Activated naive CD4-positive, alpha-beta T cell treated with anti-CD3 and anti-CD28 coated beads, Interleukin-2, amount 50 U/mL, for 24 hours (primary cell): Measurements from ENCODE around the gene DESI1.
A peak's percentile ranks its signal among the peaks of the same experiment; 100 is the strongest.
"Not testable (repeated sequence)": the region's sequence is repeated elsewhere in the genome, so short reads cannot be mapped to it uniquely, and the experiment has no call there.

ENCODE experiments used
- H3K27ac Mint-ChIP-seq: one replicate; pipeline ENCODE4 v1.8.0; 2021; ENCODE audit warnings: mild to moderate bottlenecking, mixed read lengths
- H3K27me3 Mint-ChIP-seq: one replicate; pipeline ENCODE4 v1.8.0; 2021; ENCODE audit warnings: mixed read lengths
- H3K36me3 Mint-ChIP-seq: one replicate; pipeline ENCODE4 v1.8.0; 2021; ENCODE audit warnings: mixed read lengths
- H3K4me1 Mint-ChIP-seq: one replicate; pipeline ENCODE4 v1.8.0; 2021; ENCODE audit warnings: mixed read lengths
- H3K4me3 Mint-ChIP-seq: one replicate; pipeline ENCODE4 v1.8.0; 2021; ENCODE audit warnings: mild to moderate bottlenecking, mixed read lengths
- H3K9me3 Mint-ChIP-seq: one replicate; pipeline ENCODE4 v1.8.0; 2021; ENCODE audit warnings: mixed read lengths

Gene DESI1

DNA sequence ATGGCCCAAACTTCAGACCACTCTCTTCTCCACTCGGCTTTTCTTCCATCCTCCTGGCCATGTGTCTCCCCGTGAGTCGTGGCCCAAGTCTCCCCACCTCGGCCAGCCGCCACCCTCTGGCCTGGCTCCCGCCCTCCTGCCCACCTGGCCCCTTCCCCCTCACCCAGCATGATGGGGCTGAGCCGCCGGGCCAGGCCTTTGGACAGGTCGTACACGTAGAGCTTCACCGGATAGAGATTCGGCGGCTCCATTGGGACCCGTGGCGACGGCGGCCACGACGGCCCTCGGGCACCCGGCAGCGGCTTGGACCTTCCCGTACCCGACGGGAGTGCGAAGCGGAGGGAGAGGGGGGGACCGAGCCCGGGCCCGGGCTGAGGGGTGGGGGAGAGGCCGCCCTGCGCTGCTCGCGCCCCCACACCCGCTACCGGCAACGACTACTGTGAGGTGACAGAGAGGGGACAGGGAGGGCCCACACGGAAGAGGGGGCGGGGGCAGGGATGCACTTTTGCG, at the start of gene DESI1:
Gene DESI1 (minus strand): TSS at position 455 of the 510 bp plus-strand sequence. CDS start 204 bp downstream, at position 251.
- Mint-ChIP-seq H3K36me3 (peaks cover 20% of the 10 kb centered on the region), H3K27ac (peak within 1 kb of the TSS; percentile 100), H3K4me1 (peaks cover 40% of the 10 kb centered on the region), H3K27me3 (no peaks in the 10 kb centered on the region), H3K9me3 (no peaks in the 10 kb centered on the region), H3K4me3 (peak within 1 kb of the TSS; percentile 100)

DNA sequence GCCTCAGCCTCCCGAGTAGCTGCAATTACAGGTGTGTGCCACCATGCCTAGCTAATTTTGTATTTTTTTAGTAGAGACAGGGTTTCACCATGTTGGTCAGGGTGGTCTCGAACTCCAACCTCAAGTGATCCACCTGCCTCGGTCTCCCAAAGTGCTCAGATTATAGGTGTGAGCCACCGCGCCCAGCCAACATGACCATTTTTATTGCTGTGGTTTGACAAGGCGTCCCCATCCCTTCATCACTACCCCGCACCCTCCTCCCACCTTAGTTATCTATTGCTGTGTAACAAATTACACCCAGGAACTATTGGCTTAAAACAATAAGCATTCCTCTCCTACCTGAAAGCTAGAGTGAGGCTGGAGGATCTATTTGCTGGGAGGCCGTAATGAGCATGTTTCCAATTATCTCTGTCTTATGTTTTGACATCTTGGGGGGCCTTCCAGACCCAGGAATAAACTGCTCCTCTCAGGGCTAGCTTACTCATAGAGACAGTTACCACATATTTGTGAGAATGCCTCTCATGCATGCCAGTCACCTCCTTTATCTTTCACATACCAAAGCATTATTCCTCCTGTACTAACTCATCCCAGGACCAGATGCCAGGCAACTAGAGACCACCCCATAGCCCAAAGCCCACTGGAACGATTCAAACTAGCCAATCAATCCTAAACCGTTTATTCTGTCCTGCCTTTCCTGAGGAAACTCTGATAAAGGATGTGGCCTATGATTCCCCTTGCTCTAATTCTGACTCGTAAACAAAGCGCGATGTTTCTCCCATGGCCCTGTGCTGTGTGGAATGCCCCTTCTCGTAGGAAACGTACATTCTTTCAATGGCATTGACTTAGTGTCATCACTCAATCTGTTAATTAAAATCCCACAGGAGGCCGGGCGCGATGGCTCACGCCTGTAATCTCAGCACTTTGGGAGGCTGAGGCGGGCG, 48.4 kb upstream of the DESI1 start:
- Mint-ChIP-seq H3K4me3 (no peak overlapping the region), H3K27me3 (no peaks in the 10 kb centered on the region), H3K36me3 (no peaks in the 10 kb centered on the region), H3K27ac (no peak overlapping the region), H3K9me3 (no peaks in the 10 kb centered on the region), H3K4me1 (peaks cover 10% of the 10 kb centered on the region)

- Mint-ChIP-seq H3K4me1 (peaks cover 10% of the 10 kb centered on the region), H3K4me3 (no peak overlapping the region), H3K9me3 (no peaks in the 10 kb centered on the region), H3K36me3 (peaks cover 13% of the 10 kb centered on the region), H3K27me3 (no peaks in the 10 kb centered on the region), H3K27ac (no peak overlapping the region)
These were observed 44.1 kb upstream of the DESI1 start for GRCh38 chr22:41664951-41665350.

GRCh38 chr22:41664490-41664889, 43.6 kb upstream of the DESI1 start:
- Mint-ChIP-seq H3K27me3 (no peaks in the 10 kb centered on the region), H3K27ac (peak overlapping the region; percentile 36), H3K4me1 (peaks cover 10% of the 10 kb centered on the region), H3K36me3 (peaks cover 13% of the 10 kb centered on the region), H3K4me3 (no peak overlapping the region), H3K9me3 (no peaks in the 10 kb centered on the region)

GRCh38 chr22:41663594-41663993, 42.8 kb upstream of the DESI1 start:
- peak overlapping the region; percentile 59 for H3K27ac Mint-ChIP-seq
- not testable (repeated sequence) for H3K9me3 Mint-ChIP-seq
- peaks cover 13% of the 10 kb centered on the region for H3K36me3 Mint-ChIP-seq

DNA sequence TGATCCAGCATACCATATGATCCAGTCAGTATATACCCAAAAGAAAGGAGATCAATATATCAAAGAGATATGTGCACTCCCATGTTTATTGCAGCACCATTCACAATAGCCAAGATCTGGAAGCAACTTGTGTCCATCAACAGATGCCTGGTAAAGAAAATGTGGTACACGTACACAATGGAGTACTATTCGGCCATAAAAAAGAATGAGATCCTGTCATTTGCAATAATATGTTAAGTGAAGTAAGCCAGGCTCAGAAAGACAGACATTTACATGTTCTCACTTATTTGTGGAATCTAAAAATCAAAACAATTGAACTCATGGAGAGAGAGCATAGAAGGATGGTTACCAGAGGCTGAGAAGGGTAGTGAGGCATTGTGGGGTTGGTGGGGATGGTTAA, 40.9 kb upstream of the DESI1 start:
- Mint-ChIP-seq H3K4me1 (peaks cover 4% of the 10 kb centered on the region), H3K27me3 (no peaks in the 10 kb centered on the region), H3K4me3 (no peak overlapping the region), H3K36me3 (peaks cover 13% of the 10 kb centered on the region), H3K27ac (peak overlapping the region; percentile 3), H3K9me3 (no peaks in the 10 kb centered on the region)

More at GRCh38 chr22:41663594-41663993, 42.8 kb upstream of the DESI1 start:
- H3K4me1 Mint-ChIP-seq = peaks cover 10% of the 10 kb centered on the region
- H3K4me3 Mint-ChIP-seq, H3K27me3 Mint-ChIP-seq: not testable (repeated sequence)

DNA sequence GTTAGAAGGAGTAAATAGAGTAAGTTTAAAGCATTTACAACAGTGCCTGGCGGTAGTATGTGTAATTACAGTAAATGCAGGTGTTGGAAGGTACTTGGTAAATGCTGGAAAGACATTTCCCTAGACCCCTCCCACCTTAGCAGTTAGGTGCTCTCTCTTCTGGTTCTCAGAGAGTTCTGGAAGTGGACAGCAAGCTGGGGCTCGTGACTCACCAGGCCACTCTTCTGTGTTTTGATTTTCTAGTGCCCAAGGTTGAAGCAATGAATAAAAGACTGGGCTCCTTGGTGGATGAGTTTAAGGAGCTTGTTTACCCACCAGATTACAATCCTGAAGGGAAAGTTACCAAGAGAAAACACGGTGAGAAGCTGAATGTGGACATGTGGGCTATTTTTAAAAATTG, 40.2 kb upstream of the DESI1 start:
- H3K4me3 Mint-ChIP-seq = no peak overlapping the region
- no peaks in the 10 kb centered on the region for H3K27me3 Mint-ChIP-seq
- no peaks in the 10 kb centered on the region for H3K4me1 Mint-ChIP-seq
- H3K36me3 Mint-ChIP-seq = peaks cover 13% of the 10 kb centered on the region
- H3K9me3 Mint-ChIP-seq = no peaks in the 10 kb centered on the region
- no peak overlapping the region for H3K27ac Mint-ChIP-seq

DNA sequence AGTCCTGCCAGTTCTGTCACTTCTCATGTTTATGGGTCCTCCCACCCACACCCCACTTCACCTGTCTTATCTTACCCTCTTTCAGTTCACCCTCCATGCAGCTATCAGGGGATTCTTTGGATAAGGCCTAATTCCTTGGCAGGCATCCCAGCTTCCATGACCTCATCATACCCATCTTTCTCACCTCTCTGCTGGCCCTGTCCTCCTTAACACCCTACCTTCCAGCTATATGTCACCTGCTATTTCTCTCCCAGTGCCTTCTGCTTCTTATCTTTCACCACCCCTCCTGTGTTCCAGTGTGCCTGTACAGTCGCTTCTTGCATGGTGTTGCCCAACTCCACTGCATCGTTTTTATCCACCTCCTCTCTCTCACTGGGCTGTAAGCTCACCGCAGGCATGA, 39.6 kb upstream of the DESI1 start:
- Mint-ChIP-seq H3K4me1 (no peaks in the 10 kb centered on the region), H3K27ac (peak overlapping the region; percentile 38), H3K9me3 (no peaks in the 10 kb centered on the region), H3K36me3 (peaks cover 13% of the 10 kb centered on the region), H3K27me3 (no peaks in the 10 kb centered on the region), H3K4me3 (no peak overlapping the region)

DNA sequence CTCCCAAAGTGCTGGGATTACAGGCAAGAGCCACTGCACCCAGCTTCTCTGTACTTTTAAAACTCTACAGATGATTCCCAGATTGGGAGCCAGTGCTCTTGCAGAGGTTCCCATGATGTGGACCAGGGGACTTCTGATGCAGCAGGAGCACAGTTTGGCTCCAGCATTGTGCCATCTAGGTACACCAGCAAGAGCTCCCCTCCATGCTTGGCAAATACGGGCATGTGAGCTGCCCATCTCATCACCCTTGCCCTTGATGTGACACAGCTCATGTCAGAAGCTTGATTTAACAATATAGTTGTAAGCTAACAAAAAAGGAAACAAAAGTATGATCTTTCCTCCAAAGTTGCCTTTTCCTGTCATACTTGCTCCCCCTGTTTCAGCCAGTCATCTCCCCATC, 39.1 kb upstream of the DESI1 start:
- peaks cover 13% of the 10 kb centered on the region for H3K36me3 Mint-ChIP-seq
- no peaks in the 10 kb centered on the region for H3K4me1 Mint-ChIP-seq
- no peak overlapping the region for H3K4me3 Mint-ChIP-seq
- H3K27ac Mint-ChIP-seq = peak overlapping the region; percentile 15
- no peaks in the 10 kb centered on the region for H3K9me3 Mint-ChIP-seq
- H3K27me3 Mint-ChIP-seq = no peaks in the 10 kb centered on the region

GRCh38 chr22:41658869-41659268, 38.0 kb upstream of the DESI1 start:
- Mint-ChIP-seq H3K4me3 (no peak overlapping the region), H3K36me3 (peaks cover 13% of the 10 kb centered on the region), H3K4me1 (no peaks in the 10 kb centered on the region), H3K9me3 (no peaks in the 10 kb centered on the region), H3K27ac (no peak overlapping the region), H3K27me3 (no peaks in the 10 kb centered on the region)

DNA sequence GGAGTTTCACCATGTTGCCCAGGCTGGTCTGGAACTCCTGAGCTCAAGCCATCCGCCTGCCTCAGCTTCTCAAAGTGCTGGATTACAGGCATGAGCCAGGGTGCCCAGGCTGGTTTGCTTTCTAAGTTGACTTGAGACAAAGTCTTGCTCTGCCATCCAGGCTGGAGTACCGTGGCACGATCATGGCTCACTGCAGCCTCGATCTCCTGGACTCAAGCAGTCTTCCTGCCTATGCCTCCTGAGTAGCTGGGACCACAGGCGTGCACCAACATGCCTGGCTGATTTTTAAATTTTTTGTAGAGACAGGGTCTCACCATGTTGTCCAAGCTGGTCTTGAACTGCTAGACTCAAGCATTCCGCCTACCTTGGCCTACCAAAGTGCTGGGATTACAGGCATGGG, 36.9 kb upstream of the DESI1 start:
- H3K9me3 Mint-ChIP-seq = no peaks in the 10 kb centered on the region
- no peaks in the 10 kb centered on the region for H3K27me3 Mint-ChIP-seq
- H3K27ac Mint-ChIP-seq = no peak overlapping the region
- peaks cover 15% of the 10 kb centered on the region for H3K36me3 Mint-ChIP-seq
- no peak overlapping the region for H3K4me3 Mint-ChIP-seq
- no peaks in the 10 kb centered on the region for H3K4me1 Mint-ChIP-seq

GRCh38 chr22:41656556-41656955, 35.7 kb upstream of the DESI1 start:
- Mint-ChIP-seq H3K27ac (no peak overlapping the region), H3K36me3 (peaks cover 12% of the 10 kb centered on the region), H3K27me3 (no peaks in the 10 kb centered on the region), H3K4me1 (no peaks in the 10 kb centered on the region), H3K4me3 (no peak overlapping the region), H3K9me3 (no peaks in the 10 kb centered on the region)

- Mint-ChIP-seq H3K4me3 (no peak overlapping the region), H3K9me3 (no peaks in the 10 kb centered on the region), H3K4me1 (no peaks in the 10 kb centered on the region), H3K36me3 (peaks cover 2% of the 10 kb centered on the region), H3K27me3 (no peaks in the 10 kb centered on the region), H3K27ac (no peak overlapping the region)
These were observed 33.5 kb upstream of the DESI1 start for GRCh38 chr22:41654322-41654721.

DNA sequence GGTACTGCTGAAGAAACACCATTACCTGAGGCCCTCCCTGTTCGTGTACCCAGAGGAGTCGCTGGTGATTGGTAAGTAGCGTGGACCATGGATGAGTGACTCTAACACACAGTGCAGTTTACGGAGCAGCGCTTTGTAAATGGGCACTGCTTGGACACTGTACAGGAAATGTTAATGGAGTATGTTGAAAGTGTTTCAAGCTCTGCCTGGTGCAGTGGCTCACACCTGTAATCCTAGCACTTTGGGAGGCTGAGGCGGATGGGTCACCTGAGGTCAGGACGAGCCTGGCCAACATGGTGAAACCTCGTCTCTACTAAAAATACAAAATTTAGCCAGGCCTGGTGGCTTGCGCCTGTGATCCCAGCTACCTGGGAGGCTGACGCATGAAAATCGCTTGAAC, 30.0 kb upstream of the DESI1 start:
- Mint-ChIP-seq H3K4me1 (peaks cover 10% of the 10 kb centered on the region), H3K36me3 (peaks cover 2% of the 10 kb centered on the region), H3K27me3 (no peaks in the 10 kb centered on the region), H3K4me3 (no peak overlapping the region), H3K27ac (no peak overlapping the region), H3K9me3 (no peaks in the 10 kb centered on the region)

DNA sequence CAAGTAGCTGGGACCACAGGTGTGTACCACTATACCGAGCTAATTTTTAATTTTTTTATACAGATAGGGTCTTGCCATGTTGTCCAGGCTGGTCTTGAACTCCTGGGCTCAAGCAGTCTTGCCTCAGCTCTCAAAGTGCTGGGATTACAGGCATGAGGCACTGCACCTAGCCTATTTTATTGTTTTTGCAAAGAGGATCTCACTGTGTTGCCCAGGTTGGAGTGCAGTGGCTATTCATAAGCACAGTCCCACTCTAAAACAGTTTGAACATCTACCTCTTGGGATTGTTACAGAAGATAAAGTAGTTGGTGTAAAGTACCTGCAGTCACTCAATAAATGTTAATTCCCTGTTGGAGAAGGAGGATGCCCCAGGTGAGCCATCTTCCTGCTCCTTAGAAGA, 29.4 kb upstream of the DESI1 start:
- Mint-ChIP-seq H3K4me3 (no peak overlapping the region), H3K36me3 (peaks cover 2% of the 10 kb centered on the region), H3K27ac (no peak overlapping the region), H3K4me1 (peaks cover 10% of the 10 kb centered on the region), H3K9me3 (no peaks in the 10 kb centered on the region), H3K27me3 (no peaks in the 10 kb centered on the region)

DNA sequence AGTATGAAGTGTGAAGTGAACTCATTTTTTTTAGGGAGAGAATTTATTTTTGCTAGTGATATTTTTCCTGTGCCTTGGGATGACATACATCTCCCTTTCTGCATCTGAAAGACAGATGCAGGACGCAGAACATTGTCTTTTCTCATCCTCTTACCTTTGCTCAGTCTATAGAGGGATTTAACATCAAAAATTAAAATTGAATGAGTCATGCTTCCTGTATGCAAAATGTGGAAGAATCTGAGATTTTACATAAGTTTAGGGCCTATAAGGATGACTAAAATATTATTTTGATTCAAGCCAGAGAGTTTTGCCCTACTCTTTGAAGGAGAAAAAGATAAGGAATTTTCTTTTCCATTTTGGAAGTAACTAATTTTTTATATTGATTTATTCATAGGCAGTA, 27.6 kb upstream of the DESI1 start:
- Mint-ChIP-seq H3K4me3 (peak overlapping the region; percentile 11), H3K27ac (peak overlapping the region; percentile 12), H3K9me3 (no peaks in the 10 kb centered on the region), H3K36me3 (peaks cover 5% of the 10 kb centered on the region), H3K27me3 (no peaks in the 10 kb centered on the region), H3K4me1 (peaks cover 10% of the 10 kb centered on the region)
